ENCODE measurements around the gene NDUFS7.

Gene NDUFS7

GRCh38 chr19:1364070-1364704, 19.5 kb upstream of the NDUFS7 start:
- in situ Hi-C loops (cut with MboI; ENCODE audit: low sequenced_read_pairs) = no loop called here

- in situ Hi-C loops (cut with MboI; ENCODE audit: low sequenced_read_pairs) = no loop called here
Observed at GRCh38 chr19:1365319-1366269, 18.1 kb upstream of the NDUFS7 start.

GRCh38 chr19:1366296-1366695, 17.4 kb upstream of the NDUFS7 start:
- in situ Hi-C loops (cut with MboI; ENCODE audit: low sequenced_read_pairs) = no loop called here

- in situ Hi-C loops (cut with MboI; ENCODE audit: low sequenced_read_pairs) = no loop called here
Observed at GRCh38 chr19:1366899-1367870, 16.5 kb upstream of the NDUFS7 start.

GRCh38 chr19:1369214-1369805, 14.4 kb upstream of the NDUFS7 start:
- in situ Hi-C loops (cut with MboI; ENCODE audit: low sequenced_read_pairs) = no loop called here

GRCh38 chr19:1370579-1371361, 12.9 kb upstream of the NDUFS7 start:
- in situ Hi-C loops (cut with MboI; ENCODE audit: low sequenced_read_pairs) = no loop called here

- in situ Hi-C loops (cut with MboI; ENCODE audit: low sequenced_read_pairs) = no loop called here
Observed at GRCh38 chr19:1373042-1373533, 10.6 kb upstream of the NDUFS7 start.

- in situ Hi-C loops (cut with MboI; ENCODE audit: low sequenced_read_pairs) = no loop called here
Observed at GRCh38 chr19:1373534-1374249, 10.0 kb upstream of the NDUFS7 start.

GRCh38 chr19:1374250-1374577, 9.5 kb upstream of the NDUFS7 start:
- in situ Hi-C loops (cut with MboI; ENCODE audit: low sequenced_read_pairs) = no loop called here

- in situ Hi-C loops (cut with MboI; ENCODE audit: low sequenced_read_pairs) = no loop called here
Observed at GRCh38 chr19:1376415-1376805, 7.3 kb upstream of the NDUFS7 start.

GRCh38 chr19:1377176-1377964, 6.3 kb upstream of the NDUFS7 start:
- in situ Hi-C loops (cut with MboI; ENCODE audit: low sequenced_read_pairs) = no loop called here

- in situ Hi-C loops (cut with MboI; ENCODE audit: low sequenced_read_pairs) = no loop called here
Observed at GRCh38 chr19:1377965-1378785, 5.5 kb upstream of the NDUFS7 start.

- in situ Hi-C loops (cut with MboI; ENCODE audit: low sequenced_read_pairs) = no loop called here
Observed at GRCh38 chr19:1379126-1379905, 4.4 kb upstream of the NDUFS7 start.

GRCh38 chr19:1379961-1380489, 3.7 kb upstream of the NDUFS7 start:
- in situ Hi-C loops (cut with MboI; ENCODE audit: low sequenced_read_pairs) = no loop called here

- in situ Hi-C loops (cut with MboI; ENCODE audit: low sequenced_read_pairs) = no loop called here
Observed at GRCh38 chr19:1382250-1382649, 1.5 kb upstream of the NDUFS7 start.

- in situ Hi-C loops (cut with MboI; ENCODE audit: low sequenced_read_pairs) = no loop called here
Observed at GRCh38 chr19:1383017-1383311, 743 bp upstream of the NDUFS7 start.

GRCh38 chr19:1384085-1384462, 367 bp downstream of the NDUFS7 start:
- in situ Hi-C loops (cut with MboI; ENCODE audit: low sequenced_read_pairs) = no loop called here
